ENCODE results near the gene CDC45.

GRCh38 chr22:19434829-19435580, 44.7 kb upstream of the CDC45 start:
- no peak for TF ChIP-seq CTCF (IDR thresholded peaks at IDR 0.05)
- TF ChIP-seq POLR2A (IDR thresholded peaks at IDR 0.05) = no peak

Data from tibial nerve (tissue), 3 donors.